ENCODE data around the gene METTL2B.
"Not testable (repeated sequence)": the region's sequence is repeated elsewhere in the genome, so short reads cannot be mapped to it uniquely, and the experiment has no call there.

Gene METTL2B

GRCh38 chr7:128454808-128455542 lies 21.6 kb upstream of the METTL2B start:
- DNase-seq (ENCODE audit: low spot score) = no peak

DNA sequence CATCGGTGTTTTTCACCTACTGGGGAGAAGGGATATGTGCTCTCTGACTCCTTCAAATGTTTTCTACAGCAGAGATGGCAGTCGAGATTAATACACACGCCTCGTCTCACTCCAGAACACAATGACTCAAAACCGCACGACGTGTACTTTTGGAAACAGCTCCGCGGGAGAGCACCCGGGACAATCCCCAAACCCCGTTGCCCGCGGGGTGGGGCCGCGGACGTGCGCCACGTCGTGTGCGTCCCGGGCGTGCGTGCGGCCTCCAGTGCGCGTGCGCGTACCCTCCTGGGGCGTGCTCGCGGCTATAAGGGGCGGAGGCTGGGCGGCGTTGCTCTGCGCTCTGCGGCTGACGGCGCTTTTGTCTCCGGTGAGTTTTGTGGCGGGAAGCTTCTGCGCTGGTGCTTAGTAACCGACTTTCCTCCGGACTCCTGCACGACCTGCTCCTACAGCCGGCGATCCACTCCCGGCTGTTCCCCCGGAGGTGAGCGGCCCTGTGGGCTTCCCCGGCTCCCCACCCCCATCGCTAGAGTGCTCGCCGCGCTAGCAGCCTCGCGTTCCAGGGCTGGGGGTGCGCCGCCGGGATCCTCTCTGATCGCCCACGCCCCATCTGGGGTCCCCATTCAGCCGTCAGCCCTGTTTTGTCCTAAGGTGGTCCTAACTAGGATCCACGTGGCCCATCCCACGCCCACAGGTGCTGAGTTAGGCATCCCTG lies 20.8 kb upstream of the METTL2B start, which contains the start of gene HILPDA:
TSS of gene HILPDA (plus strand) at position 336 of the 712 bp plus-strand sequence. CDS start 1,391 bp downstream, outside the sequence.
- DNase-seq (ENCODE audit: low spot score) = peak; percentile 83

- DNase-seq (ENCODE audit: low spot score) = no peak
These were observed 20.3 kb upstream of the METTL2B start for GRCh38 chr7:128456255-128456725.

- DNase-seq (ENCODE audit: low spot score) = not testable (repeated sequence)
These were observed 19.2 kb upstream of the METTL2B start for GRCh38 chr7:128457385-128457784.

- no peak for DNase-seq (ENCODE audit: low spot score)
These were observed 17.6 kb upstream of the METTL2B start for GRCh38 chr7:128458956-128459355.

- peak; percentile 81 for DNase-seq (ENCODE audit: low spot score)
These were observed 17.1 kb upstream of the METTL2B start for GRCh38 chr7:128459394-128459878.

GRCh38 chr7:128462460-128462859 lies 14.1 kb upstream of the METTL2B start:
- DNase-seq (ENCODE audit: low spot score) = no peak

GRCh38 chr7:128463345-128463744 lies 13.2 kb upstream of the METTL2B start:
- DNase-seq (ENCODE audit: low spot score) = not testable (repeated sequence)

GRCh38 chr7:128463933-128464332 lies 12.6 kb upstream of the METTL2B start:
- DNase-seq (ENCODE audit: low spot score) = not testable (repeated sequence)

GRCh38 chr7:128466871-128467270 lies 9.7 kb upstream of the METTL2B start:
- not testable (repeated sequence) for DNase-seq (ENCODE audit: low spot score)

GRCh38 chr7:128477336-128477690 lies 765 bp downstream of the METTL2B start:
- DNase-seq (ENCODE audit: low spot score) = not testable (repeated sequence)

GRCh38 chr7:128479082-128479481 lies 2.5 kb downstream of the METTL2B start:
- not testable (repeated sequence) for DNase-seq (ENCODE audit: low spot score)

- not testable (repeated sequence) for DNase-seq (ENCODE audit: low spot score)
These were observed 11.6 kb downstream of the METTL2B start for GRCh38 chr7:128488134-128488533.

DNA sequence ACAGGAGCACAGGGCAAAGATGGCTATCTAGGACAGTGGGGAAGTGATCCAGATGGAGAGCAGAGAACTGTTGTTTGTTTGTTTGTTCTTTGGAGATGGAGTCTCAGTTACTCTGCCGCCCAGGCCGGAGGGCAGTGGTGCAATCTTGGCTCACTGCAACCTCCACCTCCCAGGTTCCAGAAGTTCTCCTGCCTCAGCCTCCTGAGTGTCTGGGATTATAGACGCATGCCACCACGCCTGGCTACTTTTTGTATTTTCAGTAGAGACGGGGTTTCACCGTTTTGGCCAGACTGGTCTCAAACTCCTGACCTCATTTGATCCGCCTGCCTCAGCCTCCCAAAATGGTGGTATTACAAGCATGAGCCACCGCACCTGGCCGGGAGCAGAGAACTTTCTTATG lies 20.9 kb downstream of the METTL2B start:
- DNase-seq (ENCODE audit: low spot score) = no peak

GRCh38 chr7:128505416-128505815 lies 28.9 kb downstream of the METTL2B start:
- not testable (repeated sequence) for DNase-seq (ENCODE audit: low spot score)

- DNase-seq (ENCODE audit: low spot score) = not testable (repeated sequence)
These were observed 30.3 kb downstream of the METTL2B start for GRCh38 chr7:128506819-128507218.

DNA sequence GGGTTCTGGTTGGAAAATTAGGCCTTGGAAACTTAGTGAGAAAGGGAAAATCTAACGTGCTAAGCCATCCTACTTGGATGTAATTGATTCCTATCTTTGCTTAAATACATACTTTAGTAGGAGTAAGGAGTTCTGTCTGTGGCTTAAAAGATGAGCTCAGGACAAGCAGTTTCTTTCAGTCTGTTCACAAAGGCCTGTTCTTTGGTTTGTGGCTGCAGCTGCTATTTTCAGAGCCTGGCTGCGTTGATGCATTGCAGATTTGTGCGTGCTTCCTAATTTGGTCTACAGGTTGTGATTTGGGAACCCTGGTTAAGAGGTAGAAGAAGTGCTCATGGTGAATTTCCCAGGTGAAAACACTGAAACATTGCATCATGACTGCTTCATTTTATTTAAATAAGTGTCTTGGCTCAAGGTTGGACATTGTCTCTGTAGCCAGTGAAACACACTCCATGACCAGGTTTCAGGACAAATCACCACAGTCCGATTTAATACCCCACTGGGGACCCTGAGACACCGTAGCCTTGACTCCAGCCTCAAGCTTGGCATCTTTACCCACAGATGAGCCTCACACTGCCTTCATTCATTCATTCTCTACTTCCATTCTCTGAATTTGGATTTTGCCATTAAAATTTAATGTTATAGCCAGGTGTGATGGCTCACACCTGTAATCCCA lies 30.9 kb downstream of the METTL2B start:
- not testable (repeated sequence) for DNase-seq (ENCODE audit: low spot score)

DNA sequence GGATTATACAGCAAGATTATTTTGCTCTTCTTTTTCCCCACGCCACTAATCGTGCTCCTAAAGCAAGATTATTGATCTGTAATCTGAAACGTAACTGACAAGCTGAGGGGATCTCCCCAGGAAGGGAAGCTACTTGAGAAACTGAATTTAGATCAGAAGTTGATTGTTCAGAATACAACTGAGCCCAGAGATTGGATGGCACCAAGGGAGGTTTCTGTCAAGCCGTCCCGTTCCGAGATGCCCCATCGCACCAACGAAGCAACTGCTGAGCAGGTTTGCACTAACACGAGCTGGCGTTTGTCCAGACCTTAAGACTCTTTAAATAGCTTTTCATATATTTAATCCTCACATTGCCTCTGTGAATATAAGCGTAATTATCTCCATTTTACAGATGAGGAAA lies 35.1 kb downstream of the METTL2B start:
- not testable (repeated sequence) for DNase-seq (ENCODE audit: low spot score)

- not testable (repeated sequence) for DNase-seq (ENCODE audit: low spot score)
These were observed 38.7 kb downstream of the METTL2B start for GRCh38 chr7:128515232-128515631.

GRCh38 chr7:128517023-128517422 lies 40.5 kb downstream of the METTL2B start:
- not testable (repeated sequence) for DNase-seq (ENCODE audit: low spot score)

DNA sequence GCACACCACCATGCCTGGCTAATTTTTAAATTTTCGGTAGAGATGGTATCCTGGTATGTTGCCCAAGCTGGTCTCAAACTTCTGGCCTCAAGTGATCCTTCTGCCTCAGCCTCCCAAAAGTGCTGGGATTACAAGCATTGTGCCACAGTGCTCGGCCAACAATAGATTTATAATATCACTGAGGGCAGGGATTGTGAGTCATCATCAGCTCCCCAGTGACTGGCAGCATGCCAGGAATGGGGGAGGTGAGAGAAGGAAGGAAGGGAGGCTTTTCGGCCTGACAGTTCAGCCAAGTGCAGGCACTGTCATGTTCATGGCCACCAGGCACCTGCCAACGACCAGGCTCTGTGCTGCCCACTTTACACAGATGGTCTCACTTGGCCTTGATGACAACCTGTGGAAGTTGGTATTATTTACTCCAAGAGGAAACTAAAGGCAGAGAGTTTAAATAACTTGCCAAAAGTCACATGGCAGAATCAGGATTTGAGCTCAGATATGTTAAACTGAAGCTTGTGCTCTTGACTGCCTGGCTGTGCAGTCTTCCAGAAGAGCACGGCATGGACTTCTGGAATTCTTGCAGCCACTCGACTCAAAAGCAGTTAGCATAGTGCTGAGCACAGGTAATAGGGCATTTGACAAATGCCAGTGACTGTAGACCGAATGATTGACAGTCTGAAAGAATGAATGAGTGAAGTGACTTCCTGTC lies 46.8 kb downstream of the METTL2B start:
- peak; percentile 47 for DNase-seq (ENCODE audit: low spot score)
